ENCODE results near the gene IFFO2.

The IFFO2 gene

GRCh38 chr1:18962855-18963737 lies 6.6 kb upstream of the IFFO2 start:
- H3K4me3 Mint-ChIP-seq, result no peak overlapping the region
- H3K27me3 Mint-ChIP-seq, result peaks cover 13 to 22% of the 10 kb centered on the region in 2 donors
- ATAC-seq (replicated peaks) (no peak), DNase-seq (no peak)
- no peaks in the 10 kb centered on the region for H3K9me3 Mint-ChIP-seq
- no peak overlapping the region for H3K27ac Mint-ChIP-seq
- H3K36me3 Mint-ChIP-seq, result no peaks in the 10 kb centered on the region
- H3K4me1 Mint-ChIP-seq, result peaks cover 13 to 14% of the 10 kb centered on the region in 2 donors

GRCh38 chr1:18962121-18962721 lies 5.7 kb upstream of the IFFO2 start:
- Mint-ChIP-seq H3K9me3 (no peaks in the 10 kb centered on the region), H3K27ac (no peak overlapping the region), H3K4me3 (no peak overlapping the region), H3K4me1 (peaks cover 22 to 23% of the 10 kb centered on the region in 2 donors), H3K27me3 (peaks cover 21 to 31% of the 10 kb centered on the region in 2 donors), H3K36me3 (no peaks in the 10 kb centered on the region)
- DNase-seq (no peak), ATAC-seq (replicated peaks) (no peak)

- Mint-ChIP-seq H3K36me3 (no peaks in the 10 kb centered on the region), H3K27me3 (peaks cover 21 to 34% of the 10 kb centered on the region in 2 donors), H3K27ac (no peak overlapping the region), H3K4me3 (no peak overlapping the region), H3K9me3 (no peaks in the 10 kb centered on the region), H3K4me1 (peaks cover 23 to 24% of the 10 kb centered on the region in 2 donors)
- DNase-seq (no peak), ATAC-seq (replicated peaks) (no peak)
These were observed 4.3 kb upstream of the IFFO2 start for GRCh38 chr1:18960821-18961220.

- no peak for ATAC-seq (replicated peaks)
- H3K36me3 Mint-ChIP-seq, result no peaks in the 10 kb centered on the region
These were observed 3.9 kb upstream of the IFFO2 start for GRCh38 chr1:18960409-18960808.

GRCh38 chr1:18959591-18959990 lies 3.1 kb upstream of the IFFO2 start:
- no peak for ATAC-seq (replicated peaks)
- Mint-ChIP-seq H3K9me3 (no peaks in the 10 kb centered on the region), H3K36me3 (no peaks in the 10 kb centered on the region), H3K4me3 (no peak overlapping the region), H3K4me1 (peaks cover 22 to 24% of the 10 kb centered on the region in 2 donors), H3K27ac (no peak overlapping the region), H3K27me3 (peaks cover 15 to 27% of the 10 kb centered on the region in 2 donors)
- no peak for DNase-seq

More at GRCh38 chr1:18960409-18960808, 3.9 kb upstream of the IFFO2 start:
- Mint-ChIP-seq H3K4me3 (no peak overlapping the region), H3K27ac (no peak overlapping the region), H3K9me3 (no peaks in the 10 kb centered on the region), H3K27me3 (peaks cover 20 to 33% of the 10 kb centered on the region in 2 donors), H3K4me1 (peaks cover 19 to 20% of the 10 kb centered on the region in 2 donors)
- no peak for DNase-seq

- Mint-ChIP-seq H3K36me3 (peaks cover 0 to 5% of the 10 kb centered on the region in 2 donors), H3K9me3 (no peaks in the 10 kb centered on the region), H3K4me3 (peak overlapping the region; percentile 91 to 92), H3K27me3 (peaks cover 15 to 21% of the 10 kb centered on the region in 2 donors), H3K4me1 (peaks cover 34 to 42% of the 10 kb centered on the region in 2 donors), H3K27ac (peak overlapping the region; percentile 33)
- no peak for ATAC-seq (replicated peaks)
- no peak for DNase-seq
These were observed 1.2 kb upstream of the IFFO2 start for GRCh38 chr1:18957532-18958300.

GRCh38 chr1:18957136-18957521 lies 653 bp upstream of the IFFO2 start:
- H3K4me3 Mint-ChIP-seq, result peak overlapping the region; percentile 91 to 92
- ATAC-seq (replicated peaks) (peak in 1 of 2 donors; percentile 1), DNase-seq (no peak)
- H3K27ac Mint-ChIP-seq, result peak overlapping the region; percentile 49
- H3K36me3 Mint-ChIP-seq, result peaks cover 0 to 5% of the 10 kb centered on the region in 2 donors
- peaks cover 15 to 21% of the 10 kb centered on the region in 2 donors for H3K27me3 Mint-ChIP-seq
- peaks cover 38 to 48% of the 10 kb centered on the region in 2 donors for H3K4me1 Mint-ChIP-seq
- H3K9me3 Mint-ChIP-seq, result no peaks in the 10 kb centered on the region

GRCh38 chr1:18955441-18956192 lies 859 bp downstream of the IFFO2 start:
- H3K9me3 Mint-ChIP-seq, result no peaks in the 10 kb centered on the region
- peaks cover 0 to 5% of the 10 kb centered on the region in 2 donors for H3K36me3 Mint-ChIP-seq
- H3K4me3 Mint-ChIP-seq, result peak overlapping the region; percentile 80 to 91
- peaks cover 15 to 20% of the 10 kb centered on the region in 2 donors for H3K27me3 Mint-ChIP-seq
- H3K4me1 Mint-ChIP-seq, result peaks cover 48 to 63% of the 10 kb centered on the region in 2 donors
- ATAC-seq (replicated peaks) (peak; percentile 3 to 10), DNase-seq (peak; percentile 31)
- peak overlapping the region; percentile 56 for H3K27ac Mint-ChIP-seq

- Mint-ChIP-seq H3K36me3 (peaks cover 0 to 5% of the 10 kb centered on the region in 2 donors), H3K27me3 (peaks cover 11 to 16% of the 10 kb centered on the region in 2 donors), H3K27ac (no peak overlapping the region), H3K9me3 (no peaks in the 10 kb centered on the region), H3K4me3 (peak overlapping the region; percentile 80 to 91), H3K4me1 (peaks cover 51 to 68% of the 10 kb centered on the region in 2 donors)
- ATAC-seq (replicated peaks) (no peak), DNase-seq (no peak)
These were observed 1.4 kb downstream of the IFFO2 start for GRCh38 chr1:18955131-18955440.

- Mint-ChIP-seq H3K9me3 (no peaks in the 10 kb centered on the region), H3K27me3 (peaks cover 11 to 16% of the 10 kb centered on the region in 2 donors), H3K27ac (peak overlapping the region; percentile 10), H3K4me3 (peak overlapping the region; percentile 80 to 91), H3K36me3 (peaks cover 0 to 5% of the 10 kb centered on the region in 2 donors), H3K4me1 (peaks cover 57 to 74% of the 10 kb centered on the region in 2 donors)
- ATAC-seq (replicated peaks) (no peak), DNase-seq (no peak)
These were observed 2.0 kb downstream of the IFFO2 start for GRCh38 chr1:18954270-18955071.

GRCh38 chr1:18953731-18954231 lies 2.7 kb downstream of the IFFO2 start:
- H3K4me3 Mint-ChIP-seq, result peak overlapping the region; percentile 2 to 10
- H3K9me3 Mint-ChIP-seq, result no peaks in the 10 kb centered on the region
- DNase-seq (no peak), ATAC-seq (replicated peaks) (no peak)
- H3K27me3 Mint-ChIP-seq, result peaks cover 11 to 16% of the 10 kb centered on the region in 2 donors
- H3K36me3 Mint-ChIP-seq, result peaks cover 0 to 5% of the 10 kb centered on the region in 2 donors
- H3K27ac Mint-ChIP-seq, result no peak overlapping the region
- H3K4me1 Mint-ChIP-seq, result peaks cover 60 to 81% of the 10 kb centered on the region in 2 donors

- Mint-ChIP-seq H3K27ac (peak overlapping the region; percentile 99), H3K4me1 (peaks cover 64 to 85% of the 10 kb centered on the region in 2 donors), H3K9me3 (no peaks in the 10 kb centered on the region), H3K27me3 (peaks cover 0 to under 1% of the 10 kb centered on the region in 2 donors), H3K4me3 (peak overlapping the region; percentile 86 to 88), H3K36me3 (peaks cover 0 to 5% of the 10 kb centered on the region in 2 donors)
- ATAC-seq (replicated peaks) (peak; percentile 69), DNase-seq (peak; percentile 78)
These were observed 4.6 kb downstream of the IFFO2 start for GRCh38 chr1:18951818-18952391.
